ENCODE data around the gene SLC1A6. TPM values are rescaled to one million over a fixed set of nuclear protein-coding genes. Genes with fewer than 3 reads are reported as not detected.

SLC1A6 gene
- total RNA-seq, 6 experiments from 2014 or later = not detected

- Histone ChIP-seq H3K9me3 (no peaks in the 10 kb centered on the region), H3K27ac (no peak within 1 kb of the TSS), H3K27me3 (no peaks in the 10 kb centered on the region), H3K36me3 (no peaks in the 10 kb centered on the region), H3K4me1 (no peaks in the 10 kb centered on the region), H3K4me3 (no peak within 1 kb of the TSS)
- intact Hi-C loops (cut with DNase I) = no loop called here
- WGBS (ENCODE audit: insufficient coverage, low coverage, low lambda C conversion rate, missing lambda C conversion rate) = 74% methylated on average over 3 of the region's 6 CpGs
- TF ChIP-seq POLR2A (IDR thresholded peaks at IDR 0.05) = no peak
- TF ChIP-seq, protein P1, sequence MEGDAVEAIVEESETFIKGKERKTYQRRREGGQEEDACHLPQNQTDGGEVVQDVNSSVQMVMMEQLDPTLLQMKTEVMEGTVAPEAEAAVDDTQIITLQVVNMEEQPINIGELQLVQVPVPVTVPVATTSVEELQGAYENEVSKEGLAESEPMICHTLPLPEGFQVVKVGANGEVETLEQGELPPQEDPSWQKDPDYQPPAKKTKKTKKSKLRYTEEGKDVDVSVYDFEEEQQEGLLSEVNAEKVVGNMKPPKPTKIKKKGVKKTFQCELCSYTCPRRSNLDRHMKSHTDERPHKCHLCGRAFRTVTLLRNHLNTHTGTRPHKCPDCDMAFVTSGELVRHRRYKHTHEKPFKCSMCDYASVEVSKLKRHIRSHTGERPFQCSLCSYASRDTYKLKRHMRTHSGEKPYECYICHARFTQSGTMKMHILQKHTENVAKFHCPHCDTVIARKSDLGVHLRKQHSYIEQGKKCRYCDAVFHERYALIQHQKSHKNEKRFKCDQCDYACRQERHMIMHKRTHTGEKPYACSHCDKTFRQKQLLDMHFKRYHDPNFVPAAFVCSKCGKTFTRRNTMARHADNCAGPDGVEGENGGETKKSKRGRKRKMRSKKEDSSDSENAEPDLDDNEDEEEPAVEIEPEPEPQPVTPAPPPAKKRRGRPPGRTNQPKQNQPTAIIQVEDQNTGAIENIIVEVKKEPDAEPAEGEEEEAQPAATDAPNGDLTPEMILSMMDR (IDR thresholded peaks at IDR 0.05) = no peak
- no peak for ATAC-seq
- no peak for DNase-seq
These were observed 38.5 kb downstream of the SLC1A6 start, which contains the start of gene OR7C2 for GRCh38 chr19:14941189-14941588. Gene OR7C2 (plus strand): TSS chr19:14941489. CDS start chr19:14941489, 0 bp downstream.

- no peaks in the 10 kb centered on the region for H3K27me3 ChIP-seq
- intact Hi-C loops (cut with DNase I) = no loop called here
- ATAC-seq = no peak
- no peaks in the 10 kb centered on the region for H3K4me1 ChIP-seq
- H3K9me3 ChIP-seq = no peaks in the 10 kb centered on the region
- H3K4me3 ChIP-seq = no peak overlapping the region
- 86% methylated on average over 6 of the region's 6 CpGs for WGBS (ENCODE audit: insufficient coverage, low coverage, low lambda C conversion rate, missing lambda C conversion rate)
- H3K36me3 ChIP-seq = no peaks in the 10 kb centered on the region
- TF ChIP-seq, protein P1 (IDR thresholded peaks at IDR 0.05) = no peak
- no peak for TF ChIP-seq POLR2A (IDR thresholded peaks at IDR 0.05)
- DNase-seq = no peak
- H3K27ac ChIP-seq = no peak overlapping the region
These were observed 39.4 kb downstream of the SLC1A6 start for GRCh38 chr19:14940266-14940665.

DNA sequence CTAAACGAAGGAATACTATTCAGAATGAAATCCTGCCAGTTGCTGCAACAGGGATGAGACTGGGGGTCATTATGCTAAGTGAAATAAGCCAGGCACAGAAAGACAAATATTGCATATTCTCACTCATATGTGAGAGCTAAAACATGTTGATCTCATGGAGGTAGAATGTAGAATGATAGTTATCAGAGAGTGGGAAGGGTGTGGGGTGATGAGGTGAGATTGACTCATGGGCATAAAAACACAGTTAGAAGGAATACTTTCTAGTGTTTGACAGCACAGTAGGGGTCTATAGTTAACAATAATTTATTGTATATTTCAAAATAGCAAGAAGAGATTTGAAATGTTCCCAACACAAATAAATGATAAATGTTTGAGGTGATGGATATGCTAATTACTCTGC is 46.2 kb downstream of the SLC1A6 start:
- DNase-seq = no peak
- ATAC-seq = no peak
- Histone ChIP-seq H3K36me3 (no peaks in the 10 kb centered on the region), H3K27me3 (no peaks in the 10 kb centered on the region), H3K4me3 (no peak overlapping the region), H3K4me1 (no peaks in the 10 kb centered on the region), H3K9me3 (no peaks in the 10 kb centered on the region), H3K27ac (no peak overlapping the region)
- TF ChIP-seq, protein P1 (IDR thresholded peaks at IDR 0.05) = no peak
- no peak for TF ChIP-seq POLR2A (IDR thresholded peaks at IDR 0.05)
- intact Hi-C loops (cut with DNase I) = no loop called here
- WGBS (ENCODE audit: insufficient coverage, low coverage, low lambda C conversion rate, missing lambda C conversion rate) = 32% methylated on average over 1 of the region's 1 CpG

DNA sequence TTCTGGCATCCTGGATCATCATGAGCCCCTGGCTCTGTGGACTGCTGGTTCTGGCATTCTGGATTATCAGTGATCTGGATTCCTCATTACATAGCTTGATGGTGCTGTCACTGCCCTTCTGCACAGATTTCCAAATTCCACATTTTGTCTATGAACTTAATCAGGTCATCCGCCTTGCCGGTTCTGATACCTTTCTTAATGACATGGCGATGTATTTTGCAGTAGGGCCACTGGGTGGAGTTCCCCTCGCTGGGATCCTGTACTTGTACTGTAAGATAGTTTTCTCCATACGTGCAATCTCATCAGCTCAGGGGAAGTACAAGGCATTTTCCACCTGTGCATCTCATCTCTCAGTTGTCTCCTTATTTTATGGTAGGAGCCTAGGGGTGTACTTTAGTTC is 62.8 kb downstream of the SLC1A6 start:
- Histone ChIP-seq H3K36me3 (no peaks in the 10 kb centered on the region), H3K27ac (no peak overlapping the region), H3K9me3 (no peaks in the 10 kb centered on the region), H3K4me3 (no peak overlapping the region), H3K4me1 (no peaks in the 10 kb centered on the region), H3K27me3 (no peaks in the 10 kb centered on the region)
- intact Hi-C loops (cut with DNase I) = no loop called here
- no peak for ATAC-seq
- 16% methylated on average over 5 of the region's 5 CpGs for WGBS (ENCODE audit: insufficient coverage, low coverage, low lambda C conversion rate, missing lambda C conversion rate)
- DNase-seq = no peak
- TF ChIP-seq, protein P1 (IDR thresholded peaks at IDR 0.05) = no peak
- no peak for TF ChIP-seq POLR2A (IDR thresholded peaks at IDR 0.05)

DNA sequence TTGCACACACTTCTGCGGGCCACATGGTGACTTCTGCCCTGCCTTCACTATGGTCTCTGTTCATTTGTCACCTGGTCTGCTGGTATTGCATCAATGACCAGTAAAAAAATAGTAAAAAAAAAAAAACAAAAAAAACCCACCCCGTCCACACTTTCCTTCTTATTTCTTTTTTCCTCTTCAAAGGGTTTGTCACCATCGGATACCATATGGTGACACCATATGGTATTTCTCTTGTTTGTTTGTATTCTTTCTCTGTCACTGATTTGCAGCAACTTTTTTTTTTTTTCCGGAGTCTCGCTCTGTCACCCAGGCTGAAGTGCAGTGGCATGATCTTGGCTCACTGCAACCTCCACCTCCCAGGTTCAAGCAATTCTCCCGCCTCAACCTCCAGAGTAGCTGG is 64.5 kb downstream of the SLC1A6 start:
- Histone ChIP-seq H3K27me3 (no peaks in the 10 kb centered on the region), H3K4me1 (no peaks in the 10 kb centered on the region), H3K36me3 (no peaks in the 10 kb centered on the region), H3K9me3 (no peaks in the 10 kb centered on the region), H3K4me3 (no peak overlapping the region), H3K27ac (no peak overlapping the region)
- TF ChIP-seq POLR2A (IDR thresholded peaks at IDR 0.05) = no peak
- TF ChIP-seq, protein P1 (IDR thresholded peaks at IDR 0.05) = no peak
- intact Hi-C loops (cut with DNase I) = no loop called here
- DNase-seq (no peak), ATAC-seq (no peak)
- WGBS (ENCODE audit: insufficient coverage, low coverage, low lambda C conversion rate, missing lambda C conversion rate) = 59% methylated on average over 6 of the region's 6 CpGs
